ENCODE data around the gene PHEX.

PHEX gene

DNA sequence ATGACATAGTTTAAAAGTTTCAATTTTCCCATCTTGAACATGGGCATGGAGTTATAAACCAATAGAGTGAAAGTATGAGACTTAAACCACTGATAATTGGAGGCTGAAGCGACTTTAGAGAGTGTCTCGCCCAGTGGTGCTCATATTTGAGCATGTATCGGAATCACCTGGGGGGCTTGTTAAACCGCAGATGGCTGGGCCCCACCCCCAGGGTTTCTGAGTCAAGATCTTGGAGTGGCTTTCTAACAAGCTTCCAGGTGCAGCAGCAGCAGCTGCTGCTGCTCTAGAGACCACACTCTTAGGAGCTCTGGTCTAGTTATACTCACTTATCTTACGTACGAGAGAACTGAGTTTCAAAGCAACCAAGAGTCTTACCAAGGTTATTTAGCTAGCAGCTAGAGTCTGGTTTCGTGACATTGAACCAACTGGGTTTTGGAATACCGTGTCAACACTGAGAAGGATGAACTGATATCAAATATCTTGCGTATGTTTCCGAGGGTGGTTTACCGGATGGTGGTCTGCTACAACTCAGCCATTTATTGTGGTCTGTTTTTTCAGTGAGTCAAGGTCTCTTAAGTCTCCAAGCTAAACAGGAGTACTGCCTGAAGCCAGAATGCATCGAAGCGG, 5.9 kb downstream of the PHEX start:
- no peak overlapping the region for H3K4me3 ChIP-seq (ENCODE audit: low read depth, low read length)
- DNase-seq (ENCODE audit: low read depth): no peak
- TF ChIP-seq, protein P1, sequence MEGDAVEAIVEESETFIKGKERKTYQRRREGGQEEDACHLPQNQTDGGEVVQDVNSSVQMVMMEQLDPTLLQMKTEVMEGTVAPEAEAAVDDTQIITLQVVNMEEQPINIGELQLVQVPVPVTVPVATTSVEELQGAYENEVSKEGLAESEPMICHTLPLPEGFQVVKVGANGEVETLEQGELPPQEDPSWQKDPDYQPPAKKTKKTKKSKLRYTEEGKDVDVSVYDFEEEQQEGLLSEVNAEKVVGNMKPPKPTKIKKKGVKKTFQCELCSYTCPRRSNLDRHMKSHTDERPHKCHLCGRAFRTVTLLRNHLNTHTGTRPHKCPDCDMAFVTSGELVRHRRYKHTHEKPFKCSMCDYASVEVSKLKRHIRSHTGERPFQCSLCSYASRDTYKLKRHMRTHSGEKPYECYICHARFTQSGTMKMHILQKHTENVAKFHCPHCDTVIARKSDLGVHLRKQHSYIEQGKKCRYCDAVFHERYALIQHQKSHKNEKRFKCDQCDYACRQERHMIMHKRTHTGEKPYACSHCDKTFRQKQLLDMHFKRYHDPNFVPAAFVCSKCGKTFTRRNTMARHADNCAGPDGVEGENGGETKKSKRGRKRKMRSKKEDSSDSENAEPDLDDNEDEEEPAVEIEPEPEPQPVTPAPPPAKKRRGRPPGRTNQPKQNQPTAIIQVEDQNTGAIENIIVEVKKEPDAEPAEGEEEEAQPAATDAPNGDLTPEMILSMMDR (conservative IDR thresholded peaks at IDR 0.05; ENCODE audit: low read depth, low read length): no peak

DNA sequence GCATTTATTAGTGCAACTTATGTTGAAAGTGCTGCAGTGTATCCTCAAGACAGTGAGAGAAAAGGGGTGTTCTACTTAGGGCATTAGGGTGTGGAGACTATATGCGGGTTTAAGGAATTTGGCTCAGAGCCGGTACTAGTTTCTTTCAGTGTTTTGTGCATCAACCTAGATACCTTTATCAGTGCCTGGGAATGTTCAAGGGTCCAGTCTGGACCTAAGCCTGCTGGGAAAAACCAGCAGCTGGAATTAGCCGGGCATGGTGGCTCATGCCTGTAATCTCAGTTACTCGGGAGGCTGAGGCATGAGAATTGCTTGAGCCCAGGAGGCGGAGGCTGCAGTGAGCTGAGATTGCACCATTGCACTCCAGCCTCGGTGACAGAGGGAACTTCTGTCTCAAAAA, 7.4 kb downstream of the PHEX start:
- TF ChIP-seq, protein P1 (conservative IDR thresholded peaks at IDR 0.05; ENCODE audit: low read depth, low read length): no peak
- no peak for DNase-seq (ENCODE audit: low read depth)
- no peak overlapping the region for H3K4me3 ChIP-seq (ENCODE audit: low read depth, low read length)

DNA sequence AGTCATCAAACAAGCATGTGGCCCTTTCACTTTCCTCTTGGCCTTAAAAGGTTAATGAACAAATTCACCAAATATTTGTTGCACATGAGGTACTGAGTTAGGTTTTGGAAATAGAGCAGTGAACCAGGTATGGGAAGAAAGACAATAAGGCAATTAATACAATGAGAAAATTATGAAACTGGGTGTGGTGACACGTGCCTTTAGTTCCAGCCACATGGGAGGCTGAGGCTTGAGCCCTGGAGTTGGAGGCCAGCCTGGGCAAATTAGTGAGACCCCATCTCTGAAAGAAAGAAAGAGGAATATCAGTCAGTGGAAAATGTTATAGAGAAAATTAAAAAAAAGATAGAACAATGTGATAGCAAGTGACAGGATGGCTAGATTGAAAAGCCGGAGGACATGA, 8.1 kb downstream of the PHEX start:
- TF ChIP-seq, protein P1 (conservative IDR thresholded peaks at IDR 0.05; ENCODE audit: low read depth, low read length): no peak
- H3K4me3 ChIP-seq (ENCODE audit: low read depth, low read length): no peak overlapping the region
- no peak for DNase-seq (ENCODE audit: low read depth)

DNA sequence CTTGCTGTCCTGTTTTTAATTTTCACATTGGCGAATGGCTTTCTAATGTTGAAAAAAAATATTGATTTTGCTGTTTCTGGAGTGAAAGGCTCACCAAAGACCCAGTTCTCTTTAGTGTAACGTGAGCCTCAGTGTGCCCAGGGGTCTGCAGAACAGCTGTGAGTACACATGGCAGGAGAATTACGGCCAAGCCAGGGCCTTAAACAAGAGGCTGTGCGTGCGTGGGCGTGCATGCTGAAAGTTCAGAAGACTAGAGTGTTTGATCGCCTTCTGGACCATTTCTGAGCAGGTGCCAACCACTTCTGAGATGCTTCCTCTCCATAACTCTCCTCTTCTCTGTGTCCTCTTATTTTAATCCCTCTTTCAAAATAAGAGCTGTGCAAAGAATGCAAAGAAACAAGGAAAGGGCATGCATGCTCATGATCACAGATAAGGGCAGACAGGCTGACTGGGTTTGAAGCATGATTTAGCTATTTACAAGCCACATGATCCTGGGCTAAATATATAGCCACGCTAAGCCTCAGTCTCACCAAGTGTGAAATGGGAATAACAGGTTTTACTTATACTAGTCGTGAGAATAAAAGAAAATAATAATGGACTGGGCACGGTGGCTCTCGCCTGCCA, 9.9 kb downstream of the PHEX start:
- TF ChIP-seq, protein P1 (conservative IDR thresholded peaks at IDR 0.05; ENCODE audit: low read depth, low read length): no peak
- no peak overlapping the region for H3K4me3 ChIP-seq (ENCODE audit: low read depth, low read length)
- DNase-seq (ENCODE audit: low read depth): no peak

DNA sequence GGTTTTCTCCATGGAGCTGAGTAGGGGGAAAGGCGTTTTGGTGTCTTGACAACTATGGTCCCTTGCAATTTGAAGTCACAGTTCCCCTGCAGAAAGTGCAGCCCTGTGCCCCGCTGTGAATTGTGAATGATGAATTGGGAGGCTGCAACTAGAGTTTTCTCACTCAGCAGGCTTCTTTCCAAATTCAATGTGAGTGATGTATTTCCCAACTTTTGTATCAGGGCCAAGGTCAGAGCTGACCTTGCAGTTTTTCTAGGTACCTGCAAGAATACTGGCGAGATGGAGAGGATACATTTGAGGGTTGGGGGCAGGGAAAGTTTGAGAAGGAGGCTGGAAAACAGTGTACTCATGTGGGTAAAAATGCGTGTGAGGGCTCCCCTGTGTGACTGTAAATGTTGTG, 11.7 kb downstream of the PHEX start:
- H3K4me3 ChIP-seq (ENCODE audit: low read depth, low read length): no peak overlapping the region
- TF ChIP-seq, protein P1 (conservative IDR thresholded peaks at IDR 0.05; ENCODE audit: low read depth, low read length): no peak
- DNase-seq (ENCODE audit: low read depth): no peak

DNA sequence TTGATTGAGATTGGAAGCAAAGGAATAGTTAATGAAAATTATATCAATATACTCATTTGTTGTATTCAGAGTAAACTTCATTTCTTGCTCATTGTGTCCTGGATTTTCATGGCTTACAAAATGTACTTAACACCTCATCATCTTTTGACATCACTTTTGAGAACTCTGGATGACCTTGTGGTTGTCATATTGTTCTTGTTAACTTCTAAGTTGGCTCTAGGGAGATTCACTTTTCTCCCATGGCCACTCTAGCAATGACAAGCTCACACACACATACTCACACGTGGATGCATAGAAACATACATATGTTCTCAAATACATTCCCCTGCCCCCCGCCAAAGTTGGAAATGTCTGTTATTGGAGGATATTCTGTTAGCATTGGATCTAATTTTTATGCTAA, 15.3 kb downstream of the PHEX start:
- no peak overlapping the region for H3K4me3 ChIP-seq (ENCODE audit: low read depth, low read length)
- TF ChIP-seq, protein P1 (conservative IDR thresholded peaks at IDR 0.05; ENCODE audit: low read depth, low read length): no peak
- no peak for DNase-seq (ENCODE audit: low read depth)

DNA sequence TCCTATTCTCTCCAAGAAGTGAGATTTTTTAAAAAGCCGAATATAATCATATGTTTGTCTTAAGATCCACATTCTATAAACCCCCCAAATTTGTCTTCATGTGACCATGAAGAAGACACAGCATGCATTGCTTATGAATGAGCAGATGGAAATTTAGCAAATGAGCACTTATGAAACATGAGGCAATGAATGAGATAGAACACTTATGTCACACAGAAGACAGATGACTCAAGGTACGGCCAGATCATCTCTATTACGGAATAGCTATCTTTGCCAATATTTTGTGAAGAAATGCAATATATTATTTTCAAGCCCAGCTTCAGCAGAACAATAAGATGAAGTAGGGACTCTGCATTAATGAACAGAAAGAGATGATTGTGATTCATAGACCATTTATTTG, 21.4 kb downstream of the PHEX start:
- DNase-seq (ENCODE audit: low read depth): no peak

More for the DNA sequence above, 21.4 kb downstream of the PHEX start:
- H3K4me3 ChIP-seq (ENCODE audit: low read depth, low read length): no peak overlapping the region
- TF ChIP-seq, protein P1 (conservative IDR thresholded peaks at IDR 0.05; ENCODE audit: low read depth, low read length): no peak
